Tibial nerve (tissue), 4 donors: ENCODE results near the gene FBXW8.

Source experiments
- EP300 ChIP-seq, 2 donors: sonication (generic); formaldehyde crosslinking; IDR thresholded peaks; one replicate each; pipeline ENCODE4 v1.6.1; 2017; ENCODE audit warnings: antibody characterized with exemption in 2 of 2, mild to moderate bottlenecking in 1 of 2
- POLR2A ChIP-seq, 2 donors: fragments of 450-650 bp; IDR thresholded peaks; one replicate each; pipeline ENCODE4 v1.6.1; 2017; ENCODE audit warnings: antibody characterized with exemption in 2 of 2, mild to moderate bottlenecking in 2 of 2, moderate library complexity in 2 of 2
- TF ChIP-seq, protein P1 (sequence below), 5 experiments: fragments of 200-600 bp in 3 of 5; fragments of 450-650 bp in 2 of 5; sonication (generic) in 3 of 5; IDR thresholded peaks; one replicate each; pipeline ENCODE4 v1.5.1; 2016 to 2019; ENCODE audit warnings: antibody characterized with exemption in 5 of 5, mild to moderate bottlenecking in 3 of 5, moderate library complexity in 2 of 5

DNA sequence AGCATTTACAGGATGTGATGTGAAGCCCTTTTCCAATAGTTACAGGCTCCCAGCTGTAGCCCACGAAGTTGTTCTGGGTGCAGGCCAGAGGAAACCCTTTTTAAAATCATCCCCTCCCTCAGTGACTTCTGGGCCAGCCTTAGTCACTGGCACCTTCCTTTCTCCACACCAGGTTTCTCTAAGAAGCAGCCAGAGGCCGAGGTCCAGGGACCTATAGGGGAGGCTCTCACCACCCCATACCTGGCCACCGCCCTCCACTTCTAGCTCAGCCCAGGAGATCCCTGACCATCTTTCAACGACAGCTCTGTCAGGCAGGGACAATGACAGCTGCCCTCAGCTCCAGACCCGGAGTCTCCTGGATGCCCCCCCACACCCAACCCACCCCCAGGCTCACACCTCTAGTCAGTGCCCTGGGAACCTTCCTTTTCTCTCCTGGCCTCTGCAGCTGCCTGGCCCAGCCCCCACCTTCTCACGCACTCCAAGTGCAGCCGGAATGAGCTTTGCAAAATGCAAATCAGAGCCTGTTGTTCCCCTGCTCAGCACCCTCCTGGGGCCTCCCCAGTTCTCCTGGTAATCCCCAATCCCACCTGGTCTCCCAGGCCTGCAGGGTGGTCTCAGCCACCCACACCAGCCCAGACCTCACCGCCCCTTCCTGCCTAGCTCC is 141.8 kb downstream of the FBXW8 start:
- TF ChIP-seq, protein P1, sequence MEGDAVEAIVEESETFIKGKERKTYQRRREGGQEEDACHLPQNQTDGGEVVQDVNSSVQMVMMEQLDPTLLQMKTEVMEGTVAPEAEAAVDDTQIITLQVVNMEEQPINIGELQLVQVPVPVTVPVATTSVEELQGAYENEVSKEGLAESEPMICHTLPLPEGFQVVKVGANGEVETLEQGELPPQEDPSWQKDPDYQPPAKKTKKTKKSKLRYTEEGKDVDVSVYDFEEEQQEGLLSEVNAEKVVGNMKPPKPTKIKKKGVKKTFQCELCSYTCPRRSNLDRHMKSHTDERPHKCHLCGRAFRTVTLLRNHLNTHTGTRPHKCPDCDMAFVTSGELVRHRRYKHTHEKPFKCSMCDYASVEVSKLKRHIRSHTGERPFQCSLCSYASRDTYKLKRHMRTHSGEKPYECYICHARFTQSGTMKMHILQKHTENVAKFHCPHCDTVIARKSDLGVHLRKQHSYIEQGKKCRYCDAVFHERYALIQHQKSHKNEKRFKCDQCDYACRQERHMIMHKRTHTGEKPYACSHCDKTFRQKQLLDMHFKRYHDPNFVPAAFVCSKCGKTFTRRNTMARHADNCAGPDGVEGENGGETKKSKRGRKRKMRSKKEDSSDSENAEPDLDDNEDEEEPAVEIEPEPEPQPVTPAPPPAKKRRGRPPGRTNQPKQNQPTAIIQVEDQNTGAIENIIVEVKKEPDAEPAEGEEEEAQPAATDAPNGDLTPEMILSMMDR (IDR thresholded peaks at IDR 0.05), result no peak
- no peak for TF ChIP-seq POLR2A (IDR thresholded peaks at IDR 0.05)
- TF ChIP-seq EP300 (IDR thresholded peaks at IDR 0.05), result no peak
